Daoy (cell line): ENCODE results near the gene SYT17. TPM values are rescaled to one million over a fixed set of nuclear protein-coding genes. Genes with fewer than 3 reads are reported as not detected.

Experiments
- DNase-seq: peaks from one replicate; pipeline ENCODE4 v3.0.0-alpha.2; 2015; ENCODE audit warnings: low read depth
- total RNA-seq: library from RNA; depleted of rRNA; stranded (reverse); fragments of >200 nt; shearing (Covaris generic); gene quantifications from 2 replicates; pipeline ENCODE4 v1.2.3, GENCODE V29; 2014; rRNA removed

SYT17 gene, protein sequence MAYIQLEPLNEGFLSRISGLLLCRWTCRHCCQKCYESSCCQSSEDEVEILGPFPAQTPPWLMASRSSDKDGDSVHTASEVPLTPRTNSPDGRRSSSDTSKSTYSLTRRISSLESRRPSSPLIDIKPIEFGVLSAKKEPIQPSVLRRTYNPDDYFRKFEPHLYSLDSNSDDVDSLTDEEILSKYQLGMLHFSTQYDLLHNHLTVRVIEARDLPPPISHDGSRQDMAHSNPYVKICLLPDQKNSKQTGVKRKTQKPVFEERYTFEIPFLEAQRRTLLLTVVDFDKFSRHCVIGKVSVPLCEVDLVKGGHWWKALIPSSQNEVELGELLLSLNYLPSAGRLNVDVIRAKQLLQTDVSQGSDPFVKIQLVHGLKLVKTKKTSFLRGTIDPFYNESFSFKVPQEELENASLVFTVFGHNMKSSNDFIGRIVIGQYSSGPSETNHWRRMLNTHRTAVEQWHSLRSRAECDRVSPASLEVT
- total RNA-seq = 0.83 and 3.8 TPM in 2 replicates

DNA sequence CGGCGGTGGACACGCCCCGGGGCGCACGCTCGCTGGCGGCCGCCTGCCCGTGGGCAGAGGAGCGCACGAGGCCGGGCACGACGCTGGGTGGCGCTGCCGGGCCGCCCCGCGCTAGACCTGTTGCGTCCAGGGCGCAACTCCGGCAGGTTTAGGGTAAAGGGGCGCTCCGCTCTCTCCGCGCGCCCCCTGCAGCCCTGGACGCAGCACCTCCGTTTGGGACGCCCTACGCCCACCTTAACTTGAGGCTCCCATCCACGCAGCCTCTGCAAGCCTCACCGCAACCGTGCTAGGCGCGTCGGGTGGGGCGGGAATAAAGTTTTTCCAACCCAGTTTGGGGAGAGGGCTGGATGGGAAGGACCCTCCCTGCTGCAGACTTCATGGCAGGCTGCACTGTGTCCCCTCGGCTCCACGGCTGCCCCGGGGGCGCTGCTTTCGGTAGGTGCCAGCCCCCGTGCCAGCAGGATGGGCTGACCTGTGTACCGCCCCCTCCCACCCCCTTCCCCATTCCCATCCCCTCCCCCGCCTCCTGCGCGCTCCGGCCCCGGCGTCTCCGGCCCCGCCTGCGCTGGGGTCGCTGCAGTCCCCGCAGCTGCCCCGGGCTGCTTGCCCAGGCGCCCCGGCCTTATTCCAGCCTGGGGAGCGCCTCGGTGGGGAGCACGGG lies at the start of gene SYT17:
Gene SYT17 (plus strand): TSS at position 531 of the 661 bp plus-strand sequence. CDS start 407 bp downstream, outside the sequence.
- peak; percentile 86 for DNase-seq

DNA sequence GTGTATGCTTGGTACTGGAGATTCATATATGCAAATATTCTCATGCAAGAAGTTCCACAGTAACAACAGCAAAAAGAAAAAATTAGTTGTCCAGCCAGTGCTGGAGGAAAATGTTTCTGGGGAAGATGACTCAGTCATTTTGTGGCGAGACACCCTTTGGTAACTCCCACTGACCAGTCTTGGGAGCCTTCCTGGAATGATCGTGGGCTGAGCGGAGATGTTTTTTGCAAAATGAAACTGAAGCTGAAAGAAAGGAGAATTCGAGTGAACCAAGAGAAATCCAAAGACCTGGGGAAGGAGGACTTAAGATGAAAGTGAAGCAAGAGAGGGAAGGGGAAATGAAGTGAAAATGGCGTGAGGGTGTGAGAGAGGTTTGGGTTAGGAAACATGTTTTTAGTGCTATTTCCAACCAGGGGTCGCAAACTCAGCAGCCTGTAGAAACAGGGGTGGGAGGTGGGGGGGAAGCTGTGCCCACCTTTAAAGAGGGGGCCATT lies 49.1 kb upstream of the SYT17 start:
- peak; percentile 87 for DNase-seq

DNA sequence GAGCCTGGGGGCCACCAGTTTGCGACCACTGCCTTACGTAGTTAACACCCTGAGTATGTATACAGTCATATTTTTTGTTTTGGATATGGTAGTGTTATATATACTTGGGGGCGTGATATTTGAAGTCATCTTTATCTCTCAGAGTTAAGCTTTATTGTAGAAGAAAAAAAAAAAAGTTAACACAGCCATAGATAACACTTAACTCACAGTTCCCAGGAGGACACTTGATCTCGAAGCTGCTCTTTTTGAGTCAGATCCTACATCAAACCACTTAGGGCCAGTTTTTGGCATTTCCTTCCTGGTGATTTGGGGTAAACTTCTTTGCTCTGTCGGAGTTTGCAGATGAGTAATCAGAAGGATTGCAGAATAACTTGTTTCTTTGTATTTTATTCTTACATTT lies 48.5 kb upstream of the SYT17 start:
- DNase-seq = peak; percentile 66

DNA sequence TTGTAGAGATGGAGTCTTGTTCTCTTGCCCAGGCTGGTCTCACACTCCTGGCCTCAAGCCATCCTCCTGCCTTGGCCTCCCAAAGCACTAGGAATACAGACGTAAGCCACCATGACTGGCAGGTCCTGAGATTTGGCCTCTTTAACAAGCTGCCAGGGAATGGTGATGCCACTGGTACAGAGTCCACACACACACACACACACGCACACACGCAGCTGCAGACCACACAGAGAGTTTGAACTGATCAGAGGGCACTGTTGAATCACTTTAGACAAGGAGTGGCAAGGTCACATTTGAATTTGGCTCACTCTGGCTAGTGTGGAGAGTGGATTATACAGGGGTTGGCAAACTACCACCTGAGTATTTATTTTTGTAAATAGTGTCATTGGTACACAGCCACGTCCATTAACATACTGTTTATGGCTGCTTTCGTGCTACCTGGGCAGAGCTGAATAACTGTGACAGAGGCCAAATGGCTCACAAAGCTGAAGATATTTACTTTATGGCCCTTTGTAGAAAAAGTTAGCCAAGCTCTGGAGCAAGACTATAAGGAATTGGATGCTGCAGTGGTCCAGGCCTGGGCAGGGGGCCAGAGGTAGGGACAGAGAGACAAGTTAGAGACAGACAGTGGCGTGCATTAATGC lies 44.4 kb upstream of the SYT17 start:
- no peak for DNase-seq

DNA sequence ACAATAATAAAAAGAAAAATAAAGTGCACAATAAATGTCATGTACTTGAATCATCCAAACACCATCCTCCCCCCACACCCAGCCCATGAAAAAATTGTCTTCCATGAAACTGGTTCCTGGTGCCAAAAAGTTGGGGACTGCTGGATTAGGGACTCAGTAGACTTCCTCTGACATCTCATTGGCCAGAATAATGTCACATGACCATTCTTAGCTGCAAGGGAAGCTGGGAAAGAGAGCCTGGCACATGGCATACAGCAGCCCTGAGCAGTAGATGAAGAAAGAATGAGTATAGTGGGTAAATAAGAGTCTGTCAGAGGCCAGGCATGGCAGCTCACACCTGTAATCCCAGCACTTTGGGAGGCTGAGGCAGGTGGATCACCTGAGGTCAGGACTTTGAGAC lies 41.7 kb upstream of the SYT17 start:
- no peak for DNase-seq

DNA sequence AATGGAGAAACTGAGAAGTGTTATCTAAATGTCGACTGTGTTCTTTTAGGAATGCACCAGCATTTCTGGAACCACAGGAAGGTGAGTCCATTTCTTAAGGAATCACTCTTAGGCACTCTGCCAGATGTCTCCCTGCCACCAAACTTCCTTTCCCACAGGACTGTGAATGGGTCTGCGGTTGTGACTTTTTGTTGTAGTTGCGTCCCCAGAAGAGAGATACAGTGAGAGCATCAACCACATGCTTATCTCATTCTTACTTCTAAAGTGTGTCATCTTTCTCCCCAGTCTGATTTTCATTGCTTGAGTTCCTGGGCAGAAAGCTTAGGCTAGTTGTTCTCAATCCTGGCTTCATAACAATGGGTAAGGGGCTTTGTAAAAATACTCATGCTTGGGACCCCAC lies 40.8 kb upstream of the SYT17 start:
- peak; percentile 29 for DNase-seq

DNA sequence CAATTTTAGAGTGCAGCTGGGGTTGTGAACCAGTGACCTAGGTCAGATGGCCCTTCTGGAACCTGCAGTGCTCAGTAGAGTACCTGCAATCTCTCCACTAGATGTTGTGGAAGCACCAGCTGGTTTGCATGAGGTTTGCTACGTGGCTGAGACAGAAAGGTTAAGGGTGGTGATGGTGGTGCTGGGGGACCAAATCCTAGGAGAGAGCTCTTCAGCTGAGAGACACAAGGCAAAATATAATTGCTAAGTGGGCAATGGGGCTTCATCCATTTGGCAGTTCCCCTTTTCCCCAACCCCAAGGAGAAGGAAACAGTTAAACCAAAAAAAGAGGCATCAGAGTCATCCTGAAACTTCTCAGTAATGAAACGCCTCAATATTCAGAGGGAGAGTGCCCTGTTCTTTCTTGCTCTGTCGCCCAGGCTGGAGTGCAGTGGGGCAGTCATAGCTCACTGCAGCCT lies 40.3 kb upstream of the SYT17 start:
- no peak for DNase-seq

DNA sequence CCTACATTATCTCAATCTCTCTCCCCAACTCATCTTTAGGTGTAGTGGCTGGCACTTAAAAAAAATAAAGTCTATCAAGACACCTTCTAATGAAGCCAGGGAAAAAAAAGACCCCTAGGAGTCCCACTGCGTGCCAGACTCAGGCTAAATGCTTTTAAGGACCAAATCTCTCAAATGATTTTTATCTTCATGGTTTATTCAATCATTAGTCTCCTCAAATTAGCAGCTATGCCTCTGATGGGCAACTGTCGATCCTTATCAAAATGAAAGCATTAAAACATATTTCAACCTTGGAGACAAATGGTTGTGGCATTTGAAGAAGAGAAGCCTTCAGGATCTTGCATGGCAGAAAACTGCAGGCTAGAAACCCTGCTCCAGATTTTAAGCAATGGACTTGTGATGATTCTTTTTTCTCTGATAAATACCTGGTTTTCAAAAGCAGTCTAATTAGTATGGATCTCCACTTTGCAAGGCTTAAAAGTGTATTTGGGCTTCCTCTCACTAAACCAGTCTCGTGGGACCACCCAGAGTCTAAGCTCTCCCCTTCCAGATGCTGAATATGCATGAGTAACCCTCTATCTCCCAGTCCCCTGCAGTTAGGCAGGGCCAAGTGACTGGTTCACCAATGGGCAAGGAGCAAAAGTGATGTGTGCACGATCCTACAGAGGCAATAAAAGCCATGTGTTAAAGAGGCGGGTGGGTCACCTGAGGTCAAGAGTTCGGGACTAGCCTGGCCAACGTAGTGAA lies 39.4 kb upstream of the SYT17 start:
- no peak for DNase-seq

DNA sequence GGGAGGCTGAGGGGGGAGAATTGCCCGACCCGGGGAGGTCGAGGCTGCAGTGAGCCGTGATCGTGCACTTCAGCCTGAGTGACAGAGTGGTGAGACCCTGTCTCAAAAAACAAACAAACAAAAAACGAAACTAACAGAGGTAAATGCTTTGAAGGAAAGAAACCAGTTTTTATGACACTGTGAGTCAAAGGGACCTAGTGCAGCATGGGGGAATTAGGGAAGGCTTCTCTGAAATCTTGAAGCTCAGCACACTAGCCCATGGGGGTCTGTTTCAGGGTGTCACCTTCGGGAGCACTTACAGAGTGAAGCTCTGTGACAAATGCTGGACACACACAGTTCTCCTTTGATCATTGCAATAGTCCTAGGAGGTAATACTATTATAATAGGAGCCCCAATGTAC lies 37.7 kb upstream of the SYT17 start:
- no peak for DNase-seq

DNA sequence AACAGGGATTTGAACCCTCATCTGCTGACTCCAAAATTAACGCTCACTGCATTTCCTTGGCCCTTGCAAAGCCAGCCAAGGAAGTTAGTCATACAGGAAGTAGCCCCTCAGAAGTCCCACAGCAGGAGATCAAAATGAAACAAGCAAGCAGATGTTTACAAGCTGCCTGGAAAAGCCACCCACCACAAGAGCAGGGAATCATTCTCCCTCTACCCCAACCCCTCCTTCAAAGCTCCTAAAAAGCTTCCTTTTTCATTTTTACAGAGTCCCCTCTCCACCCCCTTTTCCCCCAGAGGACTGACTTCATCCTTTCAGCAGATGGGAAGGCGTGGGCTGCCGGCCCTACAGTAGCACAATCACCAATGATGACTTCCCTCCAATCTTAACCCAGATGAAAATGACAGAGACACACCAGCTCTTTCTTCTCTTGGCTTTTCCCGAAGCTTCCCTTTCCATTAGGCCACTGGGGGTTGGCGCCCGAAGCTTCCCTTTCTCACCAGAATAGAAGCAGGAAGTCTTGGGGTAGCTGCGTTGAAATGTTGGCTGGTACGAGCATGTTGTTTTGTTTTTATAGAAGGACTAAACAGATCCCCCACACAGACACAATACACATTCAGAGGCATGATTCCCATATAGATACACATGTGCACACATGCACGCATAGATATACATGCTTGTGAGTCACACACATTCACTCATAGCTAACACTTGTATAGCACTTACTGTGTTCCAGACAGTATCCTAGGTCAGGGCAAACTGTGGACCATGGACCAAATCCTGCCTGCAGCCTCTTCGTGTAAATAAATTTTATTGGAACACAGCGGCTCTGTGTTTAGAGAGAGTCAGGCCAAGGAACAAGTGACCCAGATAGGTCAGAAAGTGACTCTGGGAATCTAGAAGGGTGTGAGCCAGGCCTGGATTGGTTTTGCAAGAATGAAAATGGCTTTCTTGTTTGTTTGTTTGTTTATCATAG lies 36.9 kb upstream of the SYT17 start:
- peak; percentile 87 for DNase-seq

DNA sequence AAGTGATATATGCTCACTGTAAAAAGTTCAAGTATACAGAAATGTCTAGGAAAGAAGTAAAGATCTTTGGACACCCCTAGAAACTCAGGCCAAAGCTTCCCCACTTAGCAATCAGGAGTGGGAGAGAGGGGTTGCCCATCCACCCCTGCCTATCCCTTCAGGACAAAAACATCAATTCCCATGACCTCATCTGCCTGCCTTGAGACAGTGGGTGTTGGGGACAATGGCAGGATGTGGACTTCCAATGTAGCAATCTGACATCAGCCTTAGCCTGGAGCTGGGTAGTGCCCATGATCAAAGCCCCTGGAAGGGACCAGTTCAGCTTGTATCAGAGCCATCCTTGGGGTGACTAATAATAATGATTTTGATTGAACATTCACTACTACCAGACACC lies 36.2 kb upstream of the SYT17 start:
- DNase-seq = peak; percentile 43

DNA sequence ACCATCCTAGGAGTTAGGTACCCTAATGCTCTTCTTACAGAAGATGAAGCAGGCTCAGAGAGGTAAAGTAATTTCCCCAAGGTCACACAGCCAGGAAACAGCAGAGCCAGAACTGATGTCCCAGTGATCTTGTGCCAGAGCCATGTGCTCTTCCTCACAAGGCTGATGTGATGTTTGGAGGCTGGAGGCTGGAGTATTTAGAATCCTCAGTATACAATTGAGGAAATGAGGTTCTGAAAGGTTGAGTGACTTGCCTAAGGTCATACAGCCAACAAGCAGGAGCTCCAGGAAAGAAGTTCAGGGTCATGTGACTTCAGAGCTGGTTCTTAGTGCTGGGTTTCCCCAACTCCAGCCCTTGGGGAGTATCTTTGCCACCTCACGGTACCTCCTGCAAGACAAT lies 35.8 kb upstream of the SYT17 start:
- no peak for DNase-seq

DNA sequence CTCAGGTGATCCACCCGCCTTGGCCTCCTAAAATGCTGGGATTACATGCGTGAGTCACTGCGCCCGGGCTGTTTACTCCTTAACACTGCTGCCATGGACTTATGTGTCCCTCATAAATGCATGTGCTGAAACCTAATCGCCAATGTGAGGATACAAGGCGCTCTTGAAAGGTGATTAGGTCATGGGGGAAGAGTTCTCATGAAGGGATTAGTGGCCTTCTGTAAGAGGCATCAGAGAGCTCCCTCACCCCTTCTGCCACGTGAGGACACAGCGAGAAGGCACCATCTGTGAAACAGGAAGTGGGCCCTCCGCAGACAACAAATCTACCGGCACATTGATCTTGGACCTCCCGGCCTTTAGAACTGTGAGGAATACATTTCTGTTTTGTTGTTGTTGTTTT lies 35.1 kb upstream of the SYT17 start:
- no peak for DNase-seq

DNA sequence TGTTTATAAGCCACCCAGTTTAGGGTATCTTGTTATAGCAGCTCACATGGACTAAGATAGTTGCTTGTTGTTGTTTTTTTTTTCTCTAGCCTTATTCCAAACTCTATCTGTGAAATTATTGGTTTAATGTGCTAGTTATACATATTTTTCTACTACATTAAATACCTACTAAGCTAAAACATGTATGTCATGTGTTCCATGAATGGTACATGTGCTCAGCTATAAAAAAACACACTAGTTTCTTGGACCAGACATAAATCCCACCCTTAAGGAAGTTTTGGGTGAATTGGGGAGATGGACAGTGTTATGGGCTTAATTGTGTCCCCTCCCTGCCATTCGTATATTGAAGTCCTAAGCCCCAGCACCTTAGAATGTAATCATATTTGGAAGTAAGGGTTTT lies 34.4 kb upstream of the SYT17 start:
- DNase-seq = no peak

DNA sequence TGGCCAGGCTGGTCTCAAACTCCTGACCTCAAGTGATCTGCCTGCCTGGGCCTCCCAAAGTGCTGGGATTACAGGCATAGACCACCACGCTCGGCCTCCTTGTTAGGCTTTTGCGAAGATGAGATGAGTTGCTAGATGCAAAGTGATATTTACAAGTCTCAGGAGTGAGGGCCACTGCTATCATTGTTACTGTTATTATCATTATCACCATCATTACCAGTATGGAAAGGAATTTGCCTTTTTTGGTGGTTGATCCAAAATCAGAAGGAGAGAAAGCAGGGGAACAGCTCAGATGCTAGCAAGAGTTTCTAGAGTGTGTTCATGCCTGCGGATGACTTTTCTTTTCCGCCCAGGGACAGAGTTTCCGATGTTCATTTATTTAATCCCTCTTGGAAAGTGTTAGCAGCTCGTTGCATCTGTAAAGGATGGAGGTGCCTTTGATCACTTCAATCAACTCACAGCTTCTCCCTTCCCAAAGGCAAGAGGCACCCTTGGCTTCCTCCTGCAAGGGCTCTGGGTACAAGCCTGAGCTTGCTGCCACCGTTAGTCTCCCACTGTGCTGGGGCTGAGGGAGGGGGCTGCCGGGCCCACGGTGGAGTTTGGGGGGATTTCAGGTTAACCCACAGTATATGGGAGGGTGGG lies 32.7 kb upstream of the SYT17 start:
- no peak for DNase-seq

DNA sequence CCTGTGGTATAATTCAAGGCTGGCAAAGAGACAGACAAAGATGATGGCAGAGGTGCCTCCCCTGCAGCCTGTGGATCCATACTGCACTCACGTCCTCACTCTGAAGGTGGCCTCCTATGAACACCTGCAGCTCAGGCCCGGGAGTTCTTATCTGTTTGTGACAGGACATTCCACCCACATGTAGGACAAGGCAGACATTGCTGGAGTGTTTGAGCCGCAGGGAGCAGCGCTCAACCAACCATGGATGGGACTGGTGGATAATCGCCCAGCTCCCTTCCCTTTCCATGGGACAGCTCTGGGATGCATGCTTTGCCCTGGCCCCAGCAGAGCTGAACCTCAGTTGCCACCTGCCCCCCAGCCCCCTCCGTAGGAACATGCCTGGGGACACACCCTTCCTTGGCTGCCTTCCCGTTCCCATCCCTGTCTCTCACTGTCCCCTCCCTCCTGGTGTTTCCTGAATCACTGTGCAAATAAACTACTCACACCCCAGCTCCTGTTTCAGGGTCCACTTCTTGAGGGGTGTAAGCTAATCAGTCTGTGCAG lies 32.1 kb upstream of the SYT17 start:
- DNase-seq = peak; percentile 83

DNA sequence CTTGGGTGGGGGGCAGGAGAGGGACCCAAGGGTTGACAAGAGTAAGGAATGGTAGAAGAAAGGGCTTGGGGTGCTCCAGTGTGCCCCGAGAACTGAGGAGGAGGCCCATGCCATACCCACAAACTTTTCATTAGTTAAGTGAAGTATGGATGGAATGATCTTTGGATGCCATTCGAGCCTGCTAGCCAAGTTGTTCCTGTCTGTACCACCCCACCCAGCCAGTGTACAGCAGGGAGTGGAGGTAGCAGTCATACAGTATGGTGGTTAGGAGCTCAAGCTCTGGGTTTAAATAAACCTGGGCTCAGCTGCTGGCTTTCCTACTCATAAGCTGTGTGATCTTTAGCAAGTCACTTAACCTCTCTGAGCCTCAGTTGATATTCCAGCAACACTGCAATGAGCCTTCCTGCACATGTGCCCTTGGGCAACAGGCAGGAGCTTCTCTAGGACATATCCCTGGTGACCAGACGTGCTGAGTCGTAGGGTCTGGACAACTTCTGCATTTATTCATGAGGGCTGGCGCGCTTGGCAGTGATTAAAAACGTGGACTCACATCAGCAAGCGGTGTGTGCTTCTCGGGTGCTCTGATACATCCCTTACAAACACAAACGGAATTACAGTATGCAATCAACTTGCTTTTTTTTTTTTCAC lies 31.4 kb upstream of the SYT17 start:
- no peak for DNase-seq

DNA sequence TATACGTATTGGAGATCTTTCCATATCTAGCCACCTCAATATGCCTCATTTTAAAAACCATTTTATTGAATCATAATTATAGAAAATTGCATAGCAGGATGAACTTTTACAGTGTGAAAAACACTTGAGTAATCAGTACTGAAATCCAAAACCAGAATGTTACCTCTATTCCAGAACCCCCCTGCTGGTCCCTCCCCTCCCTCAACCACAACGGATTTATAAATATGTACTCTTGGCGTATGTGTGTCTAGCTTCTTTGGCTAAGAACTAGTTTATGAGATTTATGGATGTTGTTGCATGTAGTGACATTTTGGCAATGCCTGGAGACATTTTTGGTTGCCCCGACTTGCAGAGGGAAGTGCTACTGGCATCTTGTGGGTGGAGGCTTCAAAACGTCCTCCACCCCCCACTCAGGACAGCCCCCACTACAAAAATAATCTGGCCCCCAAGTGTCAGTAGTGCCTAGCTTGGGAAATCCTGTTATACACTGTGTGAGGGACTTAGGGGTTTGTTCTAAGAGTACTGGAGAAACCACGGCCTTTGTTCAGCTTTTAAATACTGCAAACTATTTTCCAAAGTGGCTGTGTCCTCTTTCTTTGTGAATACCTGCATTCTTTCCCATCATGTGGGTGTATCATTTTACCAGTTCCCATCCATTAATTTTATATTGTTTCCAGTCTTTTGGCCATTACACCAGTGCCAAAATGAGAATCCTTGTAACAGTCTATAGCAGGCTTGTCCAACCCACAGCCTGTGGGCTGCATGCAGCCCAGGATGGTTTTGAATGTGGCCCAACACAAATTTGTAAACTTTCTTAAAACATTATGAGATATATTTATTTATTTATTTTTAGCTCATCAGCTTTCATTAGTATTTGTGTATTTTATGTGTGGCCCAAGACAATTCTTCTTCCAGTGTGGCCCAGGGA lies 30.6 kb upstream of the SYT17 start:
- peak; percentile 40 for DNase-seq
